ENCODE results near the gene PEX7. TPM values are rescaled to one million over a fixed set of nuclear protein-coding genes. Genes with fewer than 3 reads are reported as not detected.
"Not testable (repeated sequence)": the region's sequence is repeated elsewhere in the genome, so short reads cannot be mapped to it uniquely, and the experiment has no call there.

PEX7 gene
- polyA plus RNA-seq, 4 donors = 12.3 to 17.0 (median 14.7) TPM

DNA sequence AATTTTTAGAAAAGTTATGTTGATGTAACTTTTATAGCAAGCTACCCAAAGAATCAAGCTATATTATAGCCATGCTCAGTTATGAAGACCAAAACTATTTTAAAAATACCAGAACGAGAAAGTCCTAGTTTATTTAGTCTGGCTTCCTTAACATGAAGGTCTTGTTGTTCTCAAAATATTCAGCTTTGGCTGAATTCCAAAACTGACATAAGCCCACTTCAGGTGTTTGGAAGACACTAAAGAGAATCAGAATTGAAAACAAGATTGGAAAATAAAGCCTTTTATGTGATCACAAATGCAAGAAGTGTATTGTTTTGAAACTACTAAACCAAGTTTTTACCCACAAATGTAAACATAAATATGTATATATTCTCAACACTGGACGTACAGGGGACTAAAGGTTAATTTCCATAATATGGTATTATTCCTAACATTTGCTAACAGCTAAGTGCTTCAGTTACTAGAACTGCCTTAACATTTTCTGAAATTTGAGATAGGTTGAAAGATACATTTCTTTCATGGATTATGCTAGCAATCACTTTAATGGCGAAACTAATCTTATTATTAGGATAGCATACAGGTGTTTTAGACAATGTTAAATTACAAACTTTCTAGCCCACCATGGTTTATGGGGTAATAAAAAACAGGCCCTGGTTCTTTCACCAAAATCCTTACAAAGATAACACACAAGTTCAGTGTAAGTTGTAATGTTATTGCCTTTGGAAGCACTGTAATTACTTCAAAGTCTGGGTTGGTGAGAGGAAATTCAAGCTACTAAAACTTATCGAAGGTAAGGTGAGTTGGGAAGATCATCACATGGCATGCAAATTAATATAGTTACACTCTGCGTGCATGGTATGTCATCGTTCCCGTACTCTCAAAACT lies 31.7 kb upstream of the PEX7 start:
- no peak for DNase-seq (ENCODE audit: low read depth in 4 of 4, low spot score in 3 of 4)

- peak in 1 of 4 donors; percentile 32 for DNase-seq (ENCODE audit: low read depth in 4 of 4, low spot score in 3 of 4)
Observed at GRCh38 chr6:136791296-136792094, 30.9 kb upstream of the PEX7 start.

DNA sequence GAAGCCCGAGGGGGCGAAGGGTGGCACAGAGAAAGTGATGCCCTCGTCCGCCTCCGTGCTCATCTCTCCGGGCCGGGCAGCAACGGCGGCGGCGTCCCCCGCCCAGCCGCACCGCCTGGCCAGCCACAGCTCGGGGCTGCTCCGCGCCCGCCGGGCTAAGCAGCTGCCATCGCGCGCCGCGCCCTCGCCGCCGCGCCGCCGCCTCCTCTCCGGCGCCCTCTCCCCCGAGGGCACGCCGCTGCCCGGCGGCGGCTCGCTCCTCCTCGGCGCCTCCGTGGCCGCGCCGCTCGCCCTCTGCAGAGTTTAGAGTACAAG lies 30.3 kb upstream of the PEX7 start:
- peak in 1 of 4 donors; percentile 13 for DNase-seq (ENCODE audit: low read depth in 4 of 4, low spot score in 3 of 4)

- DNase-seq (ENCODE audit: low read depth in 4 of 4, low spot score in 3 of 4) = peak; percentile 72 to 81 (median 75)
Observed at GRCh38 chr6:136792410-136793262, 29.8 kb upstream of the PEX7 start, which contains the start of gene MAP3K5. Gene MAP3K5 (minus strand): TSS chr6:136792477. CDS start chr6:136792157, 320 bp downstream.

- no peak for DNase-seq (ENCODE audit: low read depth in 4 of 4, low spot score in 3 of 4)
Observed at GRCh38 chr6:136793363-136793762, 29.0 kb upstream of the PEX7 start.

GRCh38 chr6:136795386-136795785 lies 27.0 kb upstream of the PEX7 start:
- DNase-seq (ENCODE audit: low read depth in 4 of 4, low spot score in 3 of 4) = no peak

DNA sequence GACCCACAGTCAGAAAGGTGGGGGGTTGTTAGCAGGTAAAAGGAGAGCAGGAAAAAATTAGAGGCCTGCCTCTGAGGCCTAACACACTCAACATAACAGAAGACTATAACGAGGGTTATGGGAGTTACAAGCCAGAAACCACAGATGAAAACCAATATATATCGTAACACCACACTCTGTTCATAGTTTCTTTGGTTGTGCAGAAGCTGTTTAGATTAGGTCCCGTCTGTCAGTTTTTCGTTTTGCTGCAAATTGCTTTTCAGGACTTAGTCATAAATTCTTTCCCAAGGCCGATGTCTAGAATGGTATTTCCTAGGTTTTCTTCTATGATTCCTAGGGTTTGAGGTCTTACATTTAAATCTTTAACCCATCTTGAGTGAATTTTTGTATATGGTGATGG lies 26.4 kb upstream of the PEX7 start:
- DNase-seq (ENCODE audit: low read depth in 4 of 4, low spot score in 3 of 4) = no peak

DNA sequence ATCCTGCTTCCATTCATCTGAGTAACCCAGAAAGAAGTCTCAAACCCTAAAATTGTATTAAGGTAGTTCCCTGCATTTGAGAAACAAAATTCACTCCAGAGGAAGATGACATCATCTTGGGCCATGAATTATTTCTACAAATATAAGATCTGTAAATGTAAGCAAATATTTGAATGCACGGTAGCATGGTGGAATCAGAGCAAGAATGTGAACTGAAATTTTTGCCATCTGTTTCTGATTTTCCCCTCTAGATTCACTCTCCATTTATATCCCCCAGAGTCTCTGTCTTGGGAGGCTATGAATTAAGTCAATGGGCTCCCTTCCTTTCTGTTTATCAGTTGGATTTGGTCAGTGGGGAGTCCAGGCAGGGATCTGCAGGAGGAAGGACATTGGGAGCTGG lies 24.3 kb upstream of the PEX7 start:
- no peak for DNase-seq (ENCODE audit: low read depth in 4 of 4, low spot score in 3 of 4)

DNA sequence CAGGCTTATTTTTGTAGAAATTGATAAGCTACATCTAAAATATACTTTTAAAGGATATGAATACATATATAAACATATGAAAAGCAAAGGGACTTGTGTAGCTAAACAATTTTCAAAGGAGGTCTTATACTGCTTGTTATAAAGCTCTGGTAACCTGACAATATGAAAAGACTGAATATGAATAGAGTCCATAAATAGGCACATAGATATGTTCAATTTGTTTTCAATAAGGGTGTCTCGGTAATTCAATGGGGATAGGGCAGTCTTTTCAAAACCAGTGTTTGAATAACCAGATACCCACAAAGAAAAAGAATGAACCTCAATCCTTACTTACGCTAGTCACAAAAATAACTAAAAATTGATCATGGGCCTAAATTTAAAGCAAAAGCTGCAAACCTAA lies 20.8 kb upstream of the PEX7 start:
- no peak for DNase-seq (ENCODE audit: low read depth in 4 of 4, low spot score in 3 of 4)

DNA sequence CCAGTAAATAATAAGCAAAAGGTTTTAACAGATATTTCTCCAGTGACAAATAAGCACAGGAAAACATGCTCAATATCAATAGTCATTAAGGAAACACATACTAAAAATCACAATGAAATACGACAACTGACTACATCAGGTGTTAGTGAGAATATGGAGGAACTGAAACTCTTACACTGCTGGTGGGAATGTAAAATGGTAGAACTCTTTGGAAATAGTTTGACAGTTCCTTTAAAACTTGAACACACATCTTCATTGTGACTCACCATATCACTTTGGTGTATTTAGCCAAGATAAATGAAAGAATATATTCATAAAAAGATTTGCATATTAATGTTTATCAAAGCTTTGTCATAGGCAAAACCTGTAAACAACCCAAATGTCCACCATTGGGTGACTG lies 18.8 kb upstream of the PEX7 start:
- DNase-seq (ENCODE audit: low read depth in 4 of 4, low spot score in 3 of 4) = no peak

DNA sequence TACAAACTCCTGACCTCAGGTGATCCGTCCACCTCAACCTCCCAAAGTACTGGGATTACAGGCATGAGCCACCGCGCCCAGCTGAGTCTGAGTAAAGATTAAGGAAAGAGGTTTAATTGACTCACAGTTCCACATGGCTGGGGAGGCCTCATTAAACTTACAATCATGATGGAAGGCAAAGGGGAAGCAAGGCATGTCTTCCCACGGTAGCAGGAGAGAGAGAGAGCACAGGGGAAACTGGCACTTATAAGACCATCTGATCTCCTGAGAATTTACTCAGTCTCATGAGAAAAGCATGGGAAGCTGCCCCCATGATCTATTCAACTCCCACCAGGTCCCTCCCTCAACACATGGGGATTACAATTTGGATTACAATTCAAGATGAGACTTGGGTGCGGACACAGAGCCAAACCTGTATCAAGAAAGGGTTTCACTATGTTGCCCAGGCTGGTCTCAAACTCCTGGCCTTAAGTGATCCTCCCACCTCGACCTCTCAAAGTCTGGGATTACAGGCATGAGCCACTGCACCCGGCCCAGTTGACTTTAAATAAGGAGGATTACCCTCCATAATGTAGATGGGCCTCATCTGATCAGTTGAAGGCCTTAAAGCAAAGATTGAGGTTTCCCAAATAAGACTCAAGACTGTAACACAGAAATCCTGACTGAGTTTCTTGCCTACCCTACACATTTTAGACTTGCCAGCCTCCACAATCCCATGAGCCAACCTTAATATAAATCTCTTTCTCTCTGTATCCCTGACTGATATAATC lies 13.1 kb upstream of the PEX7 start:
- no peak for DNase-seq (ENCODE audit: low read depth in 4 of 4, low spot score in 3 of 4)

DNA sequence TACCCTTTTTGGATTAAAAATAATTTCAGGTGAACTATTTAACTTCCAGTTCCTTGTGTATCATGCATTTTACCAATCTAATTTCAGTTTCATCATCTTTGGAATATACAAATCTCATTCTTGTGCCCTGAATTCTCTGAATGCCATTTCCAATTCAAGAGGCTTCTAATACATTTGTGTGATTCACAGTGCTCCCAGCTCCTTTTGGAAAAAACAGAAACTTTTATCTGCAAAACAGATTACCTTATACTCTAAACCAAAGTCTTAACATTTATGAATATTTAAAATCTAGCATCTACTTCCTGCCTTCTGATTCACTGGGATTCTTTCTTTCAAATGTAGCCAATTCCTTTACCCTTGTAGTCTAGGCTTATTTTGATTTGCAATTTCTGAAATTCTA lies 11.1 kb upstream of the PEX7 start:
- no peak for DNase-seq (ENCODE audit: low read depth in 4 of 4, low spot score in 3 of 4)

- no peak for DNase-seq (ENCODE audit: low read depth in 4 of 4, low spot score in 3 of 4)
Observed at GRCh38 chr6:136812174-136812573, 10.2 kb upstream of the PEX7 start.

DNA sequence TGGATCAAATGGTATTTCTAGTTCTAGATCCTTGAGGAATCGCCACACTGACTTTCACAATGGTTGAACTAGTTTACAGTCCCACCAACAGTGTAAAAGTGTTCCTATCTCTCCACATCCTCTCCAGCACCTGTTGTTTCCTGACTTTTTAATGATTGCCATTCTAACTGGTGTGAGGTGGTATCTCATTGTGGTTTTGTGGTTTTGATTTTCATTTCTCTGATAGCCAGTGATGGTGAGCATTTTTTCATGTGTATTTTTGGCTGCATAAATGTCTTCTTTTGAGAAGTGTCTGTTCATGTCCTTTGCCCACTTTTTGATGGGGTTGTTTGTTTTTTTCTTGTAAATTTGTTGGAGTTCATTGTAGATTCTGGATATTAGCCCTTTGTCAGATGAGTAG lies 6.8 kb upstream of the PEX7 start:
- DNase-seq (ENCODE audit: low read depth in 4 of 4, low spot score in 3 of 4) = not testable (repeated sequence)

GRCh38 chr6:136816656-136817055 lies 5.7 kb upstream of the PEX7 start:
- DNase-seq (ENCODE audit: low read depth in 4 of 4, low spot score in 3 of 4) = no peak

DNA sequence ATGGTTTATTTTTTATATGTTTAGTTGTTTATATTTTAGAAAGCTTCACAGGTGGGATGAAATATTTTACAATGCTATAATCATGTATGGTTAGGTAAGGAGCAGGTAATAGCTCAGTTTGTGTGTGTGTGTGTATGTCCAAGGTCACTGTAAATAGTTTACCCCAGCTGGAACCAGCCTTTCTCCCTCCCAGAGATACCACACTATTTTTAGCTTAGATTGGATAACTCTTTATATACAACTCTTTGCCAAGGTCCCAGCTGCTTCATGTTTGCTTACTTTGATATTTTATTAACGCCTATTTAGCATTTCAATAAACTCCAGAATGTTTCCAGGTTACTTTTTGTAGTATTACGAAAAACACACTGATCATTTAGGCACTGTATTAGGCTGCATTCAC lies 1.8 kb upstream of the PEX7 start:
- DNase-seq (ENCODE audit: low read depth in 4 of 4, low spot score in 3 of 4) = no peak

- DNase-seq (ENCODE audit: low read depth in 4 of 4, low spot score in 3 of 4) = peak in 2 of 4 donors; percentile 30 to 40
Observed at GRCh38 chr6:136822046-136822375, 381 bp upstream of the PEX7 start.

- peak in 2 of 4 donors; percentile 5 for DNase-seq (ENCODE audit: low read depth in 4 of 4, low spot score in 3 of 4)
Observed at GRCh38 chr6:136823128-136823660, 802 bp downstream of the PEX7 start.

- no peak for DNase-seq (ENCODE audit: low read depth in 4 of 4, low spot score in 3 of 4)
Observed at GRCh38 chr6:136826216-136826615, 3.8 kb downstream of the PEX7 start.

Measured in right renal pelvis (tissue), 4 donors.